Peyer's patch (tissue), 4 donors: ENCODE results near the gene ATXN1. TPM values are rescaled to one million over a fixed set of nuclear protein-coding genes. Genes with fewer than 3 reads are reported as not detected.

Experiments
- DNase-seq, 3 donors: peaks; one replicate each; pipeline ENCODE4 v3.0.0-alpha.2; 2017 to 2019
- H3K27ac ChIP-seq, 4 donors: fragments of 200-600 bp; sonication (generic); one replicate each; pipeline ENCODE4 v1.5.1; 2016 to 2019
- H3K27me3 ChIP-seq, 2 donors: fragments of 200-600 bp; sonication (generic); one replicate each; pipeline ENCODE4 v1.5.1; 2019
- H3K36me3 ChIP-seq, 3 donors: fragments of 200-600 bp; sonication (generic); one replicate each; pipeline ENCODE4 v1.5.1; 2016 to 2019
- H3K4me1 ChIP-seq, 4 donors: fragments of 200-600 bp; sonication (generic); one replicate each; pipeline ENCODE4 v1.5.1; 2016 to 2019
- H3K4me3 ChIP-seq, 4 donors: fragments of 200-600 bp; sonication (generic); 1 replicate in 3 of 4; 2 replicates in 1 of 4; pipeline ENCODE4 v1.5.1; 2016 to 2019; ENCODE audit warnings: mild to moderate bottlenecking in 1 of 4
- H3K9me3 ChIP-seq, 4 donors: fragments of 200-600 bp; sonication (generic); one replicate each; pipeline ENCODE4 v1.5.1; 2016 to 2019; ENCODE audit warnings: mild to moderate bottlenecking in 1 of 4
- CTCF ChIP-seq, 6 experiments: fragments of 450-650 bp in 4 of 6; fragments of 200-600 bp in 2 of 6; sonication (generic) in 1 of 6; IDR thresholded peaks; one replicate each; pipeline ENCODE4 v1.5.1; 2017 to 2019; ENCODE audit warnings: antibody characterized with exemption in 6 of 6, mild to moderate bottlenecking in 3 of 6, moderate library complexity in 1 of 6
- POLR2A ChIP-seq, 2 donors: fragments of 450-650 bp; IDR thresholded peaks; one replicate each; pipeline ENCODE4 v1.5.1; 2017; ENCODE audit warnings: antibody characterized with exemption in 2 of 2, mild to moderate bottlenecking in 2 of 2, moderate library complexity in 2 of 2
- total RNA-seq, 4 donors: library from RNA; depleted of rRNA; stranded (reverse); fragments of >200 nt; gene quantifications; one replicate each; pipeline ENCODE4 v1.1.0, GENCODE V29; 2016

The ATXN1 gene
- total RNA-seq, 4 donors from 2014 or later: 34.7 to 48.5 (median 43.1) TPM

GRCh38 chr6:16805243-16805950, 44.1 kb upstream of the ATXN1 start:
- Histone ChIP-seq H3K27ac (no peak overlapping the region), H3K27me3 (no peaks in the 10 kb centered on the region)
- DNase-seq: no peak

GRCh38 chr6:16804546-16805242, 43.4 kb upstream of the ATXN1 start:
- Histone ChIP-seq H3K4me3 (no peak overlapping the region), H3K27me3 (no peaks in the 10 kb centered on the region), H3K36me3 (no peaks in the 10 kb centered on the region), H3K27ac (no peak overlapping the region), H3K4me1 (no peaks in the 10 kb centered on the region), H3K9me3 (no peaks in the 10 kb centered on the region)
- DNase-seq: no peak
- no peak for TF ChIP-seq CTCF (IDR thresholded peaks at IDR 0.05)
- TF ChIP-seq POLR2A (IDR thresholded peaks at IDR 0.05): no peak

More at GRCh38 chr6:16805243-16805950, 44.1 kb upstream of the ATXN1 start:
- Histone ChIP-seq H3K4me3 (no peak overlapping the region), H3K36me3 (no peaks in the 10 kb centered on the region), H3K9me3 (no peaks in the 10 kb centered on the region), H3K4me1 (no peaks in the 10 kb centered on the region)
- TF ChIP-seq CTCF (IDR thresholded peaks at IDR 0.05): no peak
- no peak for TF ChIP-seq POLR2A (IDR thresholded peaks at IDR 0.05)

GRCh38 chr6:16803294-16804200, 42.3 kb upstream of the ATXN1 start:
- H3K4me3 ChIP-seq: peak overlapping the region in 1 of 4 donors; percentile 10
- H3K27me3 ChIP-seq: no peaks in the 10 kb centered on the region
- H3K4me1 ChIP-seq: no peaks in the 10 kb centered on the region
- no peaks in the 10 kb centered on the region for H3K9me3 ChIP-seq
- H3K36me3 ChIP-seq: no peaks in the 10 kb centered on the region
- TF ChIP-seq CTCF (IDR thresholded peaks at IDR 0.05) (no peak), POLR2A (IDR thresholded peaks at IDR 0.05) (no peak)
- peak overlapping the region in 1 of 4 donors; percentile 42 for H3K27ac ChIP-seq
- peak in 1 of 3 donors; percentile 46 for DNase-seq

GRCh38 chr6:16802071-16802470, 40.8 kb upstream of the ATXN1 start:
- Histone ChIP-seq H3K4me3 (no peak overlapping the region), H3K27ac (no peak overlapping the region), H3K4me1 (no peaks in the 10 kb centered on the region), H3K36me3 (no peaks in the 10 kb centered on the region), H3K9me3 (no peaks in the 10 kb centered on the region), H3K27me3 (no peaks in the 10 kb centered on the region)
- no peak for DNase-seq
- TF ChIP-seq POLR2A (IDR thresholded peaks at IDR 0.05) (no peak), CTCF (IDR thresholded peaks at IDR 0.05) (no peak)

- no peak overlapping the region for H3K27ac ChIP-seq
- no peak overlapping the region for H3K4me3 ChIP-seq
- no peaks in the 10 kb centered on the region for H3K27me3 ChIP-seq
- DNase-seq: no peak
- H3K36me3 ChIP-seq: no peaks in the 10 kb centered on the region
- H3K9me3 ChIP-seq: no peaks in the 10 kb centered on the region
- no peaks in the 10 kb centered on the region for H3K4me1 ChIP-seq
- TF ChIP-seq CTCF (IDR thresholded peaks at IDR 0.05): no peak
- TF ChIP-seq POLR2A (IDR thresholded peaks at IDR 0.05): no peak
Measured at GRCh38 chr6:16800942-16801341, 39.7 kb upstream of the ATXN1 start.
